Stimulated activated CD8-positive, alpha-beta memory T cell treated with anti-CD3 and anti-CD28 coated beads, Interleukin-7, amount 100 ng/mL, for 48 hours (primary cell): Measurements from ENCODE around the gene DAPK1.
"Not testable (repeated sequence)": the region's sequence is repeated elsewhere in the genome, so short reads cannot be mapped to it uniquely, and the experiment has no call there.

ENCODE experiments used
- DNase-seq, 2 donors: peaks; one replicate each; pipeline ENCODE4 v3.0.0-alpha.2; 2020; ENCODE audit warnings: low read depth in 1 of 2; ENCODE audit errors: extremely low read depth in 1 of 2

The DAPK1 gene

GRCh38 chr9:87540444-87541105, 42.9 kb downstream of the DAPK1 start:
- DNase-seq, result no peak

GRCh38 chr9:87541663-87542062, 44.0 kb downstream of the DAPK1 start:
- no peak for DNase-seq

- no peak for DNase-seq
Measured at GRCh38 chr9:87542141-87542540, 44.5 kb downstream of the DAPK1 start.

GRCh38 chr9:87543251-87543650, 45.6 kb downstream of the DAPK1 start:
- no peak for DNase-seq

GRCh38 chr9:87545858-87546257, 48.2 kb downstream of the DAPK1 start:
- no peak for DNase-seq

- DNase-seq, result no peak
Measured at GRCh38 chr9:87546704-87547103, 49.0 kb downstream of the DAPK1 start.

GRCh38 chr9:87547671-87548081, 50.0 kb downstream of the DAPK1 start:
- no peak for DNase-seq

GRCh38 chr9:87548159-87548558, 50.5 kb downstream of the DAPK1 start:
- no peak for DNase-seq

- DNase-seq, result not testable (repeated sequence)
Measured at GRCh38 chr9:87549088-87549487, 51.4 kb downstream of the DAPK1 start.

GRCh38 chr9:87549791-87550190, 52.1 kb downstream of the DAPK1 start:
- no peak for DNase-seq

- DNase-seq, result no peak
Measured at GRCh38 chr9:87550253-87550954, 52.7 kb downstream of the DAPK1 start.

GRCh38 chr9:87551772-87552217, 54.1 kb downstream of the DAPK1 start:
- no peak for DNase-seq

GRCh38 chr9:87554171-87554910, 56.7 kb downstream of the DAPK1 start:
- DNase-seq, result no peak

- DNase-seq, result no peak
Measured at GRCh38 chr9:87554976-87555375, 57.3 kb downstream of the DAPK1 start.

- no peak for DNase-seq
Measured at GRCh38 chr9:87556039-87556438, 58.4 kb downstream of the DAPK1 start.

GRCh38 chr9:87556821-87557220, 59.2 kb downstream of the DAPK1 start:
- DNase-seq, result no peak

GRCh38 chr9:87557996-87558395, 60.3 kb downstream of the DAPK1 start:
- no peak for DNase-seq

- DNase-seq, result no peak
Measured at GRCh38 chr9:87558606-87559190, 61.0 kb downstream of the DAPK1 start.

GRCh38 chr9:87562062-87562461, 64.4 kb downstream of the DAPK1 start:
- DNase-seq, result no peak

GRCh38 chr9:87562530-87563170, 65.0 kb downstream of the DAPK1 start:
- no peak for DNase-seq

- no peak for DNase-seq
Measured at GRCh38 chr9:87564111-87564510, 66.4 kb downstream of the DAPK1 start.
